Activated T-helper 17 cell treated with anti-CD3 and anti-CD28 coated beads, Interleukin-2, amount 50 U/mL, for 72 hours (primary cell): ENCODE measurements around the gene HOXB4. TPM values are rescaled to one million over a fixed set of nuclear protein-coding genes. Genes with fewer than 3 reads are reported as not detected.

ENCODE experiments used
- ATAC-seq: fragments of 150-1000 bp; cut with Tn5 transposase; replicated peaks from 2 replicates; pipeline ENCODE4 v1.10.0; 2021; ENCODE audit warnings: mild to moderate bottlenecking, moderate library complexity
- H3K27ac Mint-ChIP-seq: one replicate; pipeline ENCODE4 v1.8.0; 2022; ENCODE audit warnings: mixed read lengths
- H3K27me3 Mint-ChIP-seq: one replicate; pipeline ENCODE4 v1.8.0; 2022; ENCODE audit warnings: mixed read lengths
- H3K36me3 Mint-ChIP-seq: one replicate; pipeline ENCODE4 v1.8.0; 2022; ENCODE audit warnings: low read depth, mild to moderate bottlenecking, mixed read lengths
- H3K4me1 Mint-ChIP-seq: one replicate; pipeline ENCODE4 v1.8.0; 2022; ENCODE audit warnings: mixed read lengths
- H3K4me3 Mint-ChIP-seq: one replicate; pipeline ENCODE4 v1.8.0; 2022; ENCODE audit warnings: mild to moderate bottlenecking, mixed read lengths
- H3K9me3 Mint-ChIP-seq: one replicate; pipeline ENCODE4 v1.8.0; 2022; ENCODE audit warnings: mixed read lengths
- total RNA-seq, 2 donors: library from RNA; stranded (reverse); gene quantifications; one replicate each; pipeline ENCODE4 v1.2.3, GENCODE V29; 2022

The HOXB4 gene
- total RNA-seq, 2 donors from 2014 or later, result 2.6 to 2.8 TPM

DNA sequence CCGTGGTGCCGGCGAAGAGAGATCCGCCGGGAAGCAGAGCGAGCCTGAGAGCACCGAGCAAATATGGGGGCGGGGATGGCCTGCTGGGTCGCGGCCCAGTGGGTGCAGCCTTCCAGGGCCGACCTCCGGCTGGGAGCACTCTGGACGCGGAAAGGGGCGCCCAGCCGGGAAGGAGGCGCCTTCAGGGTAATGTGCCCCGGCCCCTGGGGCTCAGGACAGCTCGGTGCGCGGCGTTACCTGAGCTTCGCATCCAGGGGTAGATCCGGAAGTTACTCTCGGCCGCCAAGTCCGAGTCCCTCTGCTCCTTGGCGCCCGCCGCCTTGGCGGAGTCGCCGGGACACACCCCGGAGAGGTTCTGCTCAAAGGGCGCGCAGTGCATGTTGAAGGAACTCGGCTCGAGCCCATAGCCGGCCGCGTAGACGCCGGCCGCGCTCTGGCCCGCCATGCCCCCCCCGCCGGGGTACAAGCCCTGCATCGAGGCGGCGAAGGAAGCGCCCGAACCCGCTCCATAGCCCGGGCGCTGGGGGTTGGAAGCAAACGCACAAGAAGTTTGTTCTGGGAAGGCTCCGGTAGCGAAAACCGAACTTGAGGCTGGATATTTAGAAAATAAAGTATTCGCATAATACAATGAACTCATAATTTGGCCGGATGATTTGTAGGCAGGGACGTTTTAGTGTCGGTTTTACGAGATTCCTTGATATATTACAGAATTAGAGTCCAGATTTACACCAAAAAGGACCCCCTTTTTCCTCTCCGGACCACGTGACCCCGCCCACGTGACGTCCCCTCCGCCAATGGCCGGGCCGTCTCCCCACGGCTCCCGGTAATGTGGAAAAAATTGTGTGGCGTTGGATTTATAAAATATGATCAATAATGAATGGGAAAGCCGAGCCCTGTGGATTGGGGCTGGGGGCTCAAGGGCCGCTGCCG, 32.4 kb upstream of the HOXB4 start, which contains the start of gene HOXB7:
HOXB7 (minus strand) TSS at position 736 of the 930 bp plus-strand sequence; CDS start at position 637, 99 bp downstream.
- no peaks in the 10 kb centered on the region for H3K9me3 Mint-ChIP-seq
- peak; percentile 65 for ATAC-seq
- peaks cover 59% of the 10 kb centered on the region for H3K27me3 Mint-ChIP-seq
- H3K27ac Mint-ChIP-seq, result peak within 1 kb of the TSS; percentile 80
- peaks cover 27% of the 10 kb centered on the region for H3K4me1 Mint-ChIP-seq
- H3K4me3 Mint-ChIP-seq, result peak within 1 kb of the TSS; percentile 96
- H3K36me3 Mint-ChIP-seq, result peaks cover 16% of the 10 kb centered on the region

GRCh38 chr17:48609759-48610281, 31.7 kb upstream of the HOXB4 start:
- Mint-ChIP-seq H3K27me3 (peaks cover 57% of the 10 kb centered on the region), H3K4me1 (peaks cover 22% of the 10 kb centered on the region), H3K9me3 (no peaks in the 10 kb centered on the region), H3K27ac (no peak overlapping the region), H3K4me3 (peak overlapping the region; percentile 96), H3K36me3 (peaks cover 16% of the 10 kb centered on the region)
- ATAC-seq, result no peak

DNA sequence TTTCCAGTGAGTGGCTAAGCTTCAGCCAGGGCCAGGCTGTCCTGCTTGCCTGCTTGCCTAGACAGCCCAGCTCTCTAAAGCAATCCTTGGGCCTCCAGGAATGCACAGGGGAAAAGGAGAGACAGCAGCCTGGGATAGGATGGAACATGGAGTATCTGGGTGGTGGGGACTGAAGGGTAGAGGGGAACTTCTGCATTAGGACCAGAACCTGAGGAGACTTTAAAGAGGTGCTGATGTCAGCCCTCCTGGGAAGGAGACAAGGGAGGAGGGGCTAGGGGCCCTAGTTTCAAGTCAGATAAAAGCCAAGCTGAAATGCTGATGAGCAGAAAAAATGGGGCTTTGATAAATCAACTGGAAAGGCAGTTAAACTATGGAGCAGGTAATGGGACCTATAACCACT, 30.9 kb upstream of the HOXB4 start:
- H3K36me3 Mint-ChIP-seq, result peaks cover 11% of the 10 kb centered on the region
- no peak overlapping the region for H3K27ac Mint-ChIP-seq
- H3K27me3 Mint-ChIP-seq, result peaks cover 59% of the 10 kb centered on the region
- H3K4me1 Mint-ChIP-seq, result peaks cover 22% of the 10 kb centered on the region
- H3K9me3 Mint-ChIP-seq, result no peaks in the 10 kb centered on the region
- H3K4me3 Mint-ChIP-seq, result no peak overlapping the region
- no peak for ATAC-seq

GRCh38 chr17:48608494-48608834, 30.3 kb upstream of the HOXB4 start:
- Mint-ChIP-seq H3K36me3 (peaks cover 6% of the 10 kb centered on the region), H3K4me1 (peaks cover 17% of the 10 kb centered on the region), H3K4me3 (no peak overlapping the region), H3K9me3 (no peaks in the 10 kb centered on the region), H3K27me3 (peaks cover 59% of the 10 kb centered on the region), H3K27ac (no peak overlapping the region)
- no peak for ATAC-seq

DNA sequence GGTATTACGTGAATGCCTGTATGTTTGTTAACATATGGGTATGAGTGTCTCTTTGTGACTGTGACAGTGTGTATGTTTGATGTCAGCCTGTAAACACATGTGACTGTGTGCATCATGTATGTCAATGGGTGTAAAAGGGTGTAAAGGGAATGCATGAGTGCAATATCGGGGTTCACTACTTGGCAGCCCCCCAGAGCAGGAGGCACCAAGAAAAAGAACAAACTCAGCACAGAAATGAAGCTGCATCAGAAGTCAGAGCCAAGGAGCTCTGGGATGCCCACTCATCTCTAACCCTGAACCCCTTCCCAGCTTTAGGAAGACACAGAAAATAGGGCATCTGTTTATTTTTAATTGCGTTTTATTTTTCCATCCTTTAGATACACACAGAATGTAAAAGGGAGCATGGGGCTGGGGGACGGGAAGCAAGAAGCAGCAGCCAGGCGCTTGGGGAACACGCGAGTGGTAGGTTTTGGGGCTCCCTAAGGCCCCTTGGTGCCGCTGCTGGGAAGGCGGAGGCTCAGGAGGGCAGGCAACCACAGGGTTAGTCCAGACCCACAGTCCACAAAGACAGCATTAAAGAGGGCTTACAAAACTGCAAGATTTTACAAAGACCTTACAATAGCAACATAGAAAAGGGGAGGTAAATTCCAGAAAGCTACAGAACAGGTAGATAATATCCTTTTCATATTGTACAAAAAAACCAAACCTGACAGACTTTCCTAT, 28.9 kb upstream of the HOXB4 start:
- no peak for ATAC-seq
- no peaks in the 10 kb centered on the region for H3K9me3 Mint-ChIP-seq
- H3K27me3 Mint-ChIP-seq, result peaks cover 58% of the 10 kb centered on the region
- no peak overlapping the region for H3K27ac Mint-ChIP-seq
- no peak overlapping the region for H3K4me3 Mint-ChIP-seq
- peaks cover 6% of the 10 kb centered on the region for H3K36me3 Mint-ChIP-seq
- H3K4me1 Mint-ChIP-seq, result peaks cover 5% of the 10 kb centered on the region

- peaks cover 5% of the 10 kb centered on the region for H3K4me1 Mint-ChIP-seq
- H3K27ac Mint-ChIP-seq, result no peak overlapping the region
- no peak for ATAC-seq
- peaks cover 52% of the 10 kb centered on the region for H3K27me3 Mint-ChIP-seq
- H3K4me3 Mint-ChIP-seq, result no peak overlapping the region
- H3K9me3 Mint-ChIP-seq, result no peaks in the 10 kb centered on the region
- peaks cover 6% of the 10 kb centered on the region for H3K36me3 Mint-ChIP-seq
Observed at GRCh38 chr17:48605991-48606891, 28.1 kb upstream of the HOXB4 start.

DNA sequence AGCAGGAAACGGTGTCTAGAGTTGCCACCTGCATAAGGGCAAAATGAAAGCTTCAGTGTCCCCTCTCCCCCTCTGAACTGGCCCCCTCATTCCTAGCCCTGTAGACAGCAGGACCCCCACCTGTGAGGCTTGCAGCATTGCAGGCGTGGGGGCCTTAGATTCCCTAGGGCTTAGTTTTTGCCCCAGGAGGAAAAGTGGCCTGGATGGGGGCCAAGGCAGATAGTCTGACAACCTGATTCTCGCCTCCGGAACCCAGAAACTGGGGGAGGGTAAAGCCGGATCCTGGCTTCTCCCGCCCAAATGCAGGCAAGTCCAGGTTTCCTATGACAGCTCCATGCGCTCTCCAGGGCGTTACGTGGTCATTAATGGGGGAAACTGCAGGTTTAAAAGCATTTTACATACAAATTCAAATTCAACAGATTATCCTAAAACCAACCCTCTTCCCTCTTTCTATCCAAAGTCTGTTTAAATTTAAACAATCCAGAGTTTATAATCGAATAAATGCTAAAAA, 27.3 kb upstream of the HOXB4 start:
- Mint-ChIP-seq H3K27me3 (peaks cover 55% of the 10 kb centered on the region), H3K4me1 (no peaks in the 10 kb centered on the region), H3K27ac (no peak overlapping the region), H3K36me3 (no peaks in the 10 kb centered on the region), H3K4me3 (no peak overlapping the region), H3K9me3 (no peaks in the 10 kb centered on the region)
- ATAC-seq, result no peak

DNA sequence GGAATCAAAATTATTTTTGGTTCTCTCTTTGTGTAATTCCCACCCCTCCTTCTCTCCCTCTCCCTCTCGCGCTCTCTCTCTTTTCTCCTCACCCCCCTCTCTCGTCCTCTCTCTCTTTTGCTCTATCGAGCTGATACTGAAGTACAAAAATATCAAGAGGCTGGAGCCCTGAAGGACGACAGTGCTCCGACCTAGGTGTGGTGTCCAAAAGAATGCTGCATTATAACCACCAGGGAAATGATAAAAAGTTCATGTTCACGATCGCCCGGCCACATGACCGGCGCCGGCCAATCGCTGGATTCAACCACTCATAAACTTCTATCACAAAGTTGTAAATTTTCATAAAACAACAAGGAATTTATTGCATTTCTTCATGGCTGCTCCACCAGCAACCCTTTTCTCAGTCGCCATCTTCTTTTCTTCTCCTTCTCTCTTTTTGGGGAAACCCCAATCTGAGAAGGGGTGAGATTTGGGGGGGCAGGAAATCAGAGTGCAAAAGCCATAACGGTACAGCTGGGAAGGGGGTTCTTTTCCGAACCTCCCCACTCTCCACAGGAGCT, 26.7 kb upstream of the HOXB4 start, which contains the start of gene HOXB6:
HOXB6 (minus strand) TSS at position 217 of the 560 bp plus-strand sequence. CDS start 6,836 bp downstream, outside the sequence.
- no peak within 1 kb of the TSS for H3K27ac Mint-ChIP-seq
- no peaks in the 10 kb centered on the region for H3K9me3 Mint-ChIP-seq
- ATAC-seq, result no peak
- H3K4me3 Mint-ChIP-seq, result no peak within 1 kb of the TSS
- H3K36me3 Mint-ChIP-seq, result no peaks in the 10 kb centered on the region
- no peaks in the 10 kb centered on the region for H3K4me1 Mint-ChIP-seq
- peaks cover 61% of the 10 kb centered on the region for H3K27me3 Mint-ChIP-seq

DNA sequence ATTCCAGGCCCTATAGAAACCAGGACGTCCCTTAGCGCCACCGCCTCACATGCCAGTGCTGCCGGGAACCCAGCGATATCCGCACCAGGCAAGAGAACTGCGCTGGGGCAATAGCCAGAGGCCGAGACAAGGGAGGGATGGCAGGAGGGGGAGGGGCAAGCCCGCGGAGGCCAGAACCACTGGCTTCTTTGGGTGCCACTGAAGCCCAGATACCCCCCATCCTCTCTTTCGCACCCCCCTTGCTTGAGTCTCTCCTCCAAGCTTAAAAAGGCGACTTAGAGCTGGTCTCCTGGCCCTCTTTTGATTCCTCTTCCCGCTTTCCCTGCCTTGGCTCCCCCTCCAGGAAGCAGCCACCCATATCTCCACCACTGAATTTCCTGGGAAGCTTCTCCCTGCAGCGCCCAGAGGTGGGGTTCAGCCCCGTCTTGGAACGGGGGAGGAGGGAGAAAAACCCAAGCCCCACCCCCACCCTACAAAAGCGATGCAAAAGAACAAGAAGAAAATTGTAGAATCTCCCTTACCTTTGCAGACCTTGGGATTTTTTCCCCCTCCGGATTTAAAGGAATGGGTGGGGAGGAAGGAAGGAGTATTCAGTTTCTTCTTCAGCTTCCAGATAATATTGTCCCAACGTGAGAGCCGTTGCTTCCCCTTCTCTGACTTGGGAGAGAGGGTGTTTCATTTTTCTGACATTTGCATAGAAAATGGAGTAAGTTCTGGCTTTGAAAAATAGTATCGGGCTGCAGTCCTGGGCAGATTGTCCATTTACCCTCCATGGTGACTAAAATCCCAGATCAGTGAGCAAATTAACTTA, 26.0 kb upstream of the HOXB4 start:
- Mint-ChIP-seq H3K27ac (no peak overlapping the region), H3K4me1 (no peaks in the 10 kb centered on the region), H3K27me3 (peaks cover 66% of the 10 kb centered on the region), H3K9me3 (no peaks in the 10 kb centered on the region), H3K36me3 (no peaks in the 10 kb centered on the region), H3K4me3 (no peak overlapping the region)
- no peak for ATAC-seq

- H3K4me3 Mint-ChIP-seq, result peak overlapping the region; percentile 50
- H3K9me3 Mint-ChIP-seq, result no peaks in the 10 kb centered on the region
- H3K4me1 Mint-ChIP-seq, result peaks cover 5% of the 10 kb centered on the region
- H3K27ac Mint-ChIP-seq, result no peak overlapping the region
- no peaks in the 10 kb centered on the region for H3K36me3 Mint-ChIP-seq
- ATAC-seq, result peak; percentile 5
- H3K27me3 Mint-ChIP-seq, result peaks cover 75% of the 10 kb centered on the region
Observed at GRCh38 chr17:48601539-48602425, 23.6 kb upstream of the HOXB4 start.

GRCh38 chr17:48601207-48601538, 23.0 kb upstream of the HOXB4 start:
- H3K4me3 Mint-ChIP-seq, result no peak overlapping the region
- H3K4me1 Mint-ChIP-seq, result peaks cover 10% of the 10 kb centered on the region
- H3K36me3 Mint-ChIP-seq, result no peaks in the 10 kb centered on the region
- no peak overlapping the region for H3K27ac Mint-ChIP-seq
- H3K9me3 Mint-ChIP-seq, result no peaks in the 10 kb centered on the region
- H3K27me3 Mint-ChIP-seq, result peaks cover 77% of the 10 kb centered on the region
- ATAC-seq, result no peak
